DOHH2 (cell line): ENCODE measurements around the gene BRAF.

Source experiments
- H3F3A ChIP-seq: fragments of 200-600 bp; sonication (generic), shearing (Covaris generic); 2 replicates; pipeline ENCODE4 v1.6.0; 2016; ENCODE audit warnings: antibody characterized with exemption, mild to moderate bottlenecking; ENCODE audit not compliant: control insufficient read depth, insufficient read depth
- H3K27ac ChIP-seq: fragments of 200-600 bp; sonication (generic); 2 replicates; pipeline ENCODE4 v1.5.1; 2014; ENCODE audit warnings: low read depth, mild to moderate bottlenecking, low read length, moderate library complexity
- H3K27me3 ChIP-seq: fragments of 200-600 bp; sonication (generic); 2 replicates; pipeline ENCODE4 v1.6.1; 2014; ENCODE audit warnings: mild to moderate bottlenecking, low read length, mixed read lengths; ENCODE audit not compliant: control insufficient read depth
- H3K36me3 ChIP-seq: fragments of 200-600 bp; sonication (generic); 2 replicates; pipeline ENCODE4 v1.6.1; 2014; ENCODE audit warnings: mild to moderate bottlenecking, low read length, moderate library complexity, mixed read lengths; ENCODE audit not compliant: control insufficient read depth
- H3K4me1 ChIP-seq: fragments of 200-600 bp; sonication (generic); 2 replicates; pipeline ENCODE4 v1.6.1; 2014; ENCODE audit warnings: mild to moderate bottlenecking, low read length, mixed read lengths; ENCODE audit not compliant: control insufficient read depth
- H3K4me2 ChIP-seq: fragments of 200-600 bp; sonication (generic); 2 replicates; pipeline ENCODE4 v1.6.0; 2014; ENCODE audit warnings: mild to moderate bottlenecking, low read length, moderate library complexity
- H3K4me3 ChIP-seq: fragments of 200-600 bp; sonication (generic); 2 replicates; pipeline ENCODE4 v1.5.1; 2014; ENCODE audit warnings: mild to moderate bottlenecking, low read length, mixed read lengths
- H3K79me2 ChIP-seq: fragments of 200-600 bp; sonication (generic); 2 replicates; pipeline ENCODE4 v1.6.1; 2014; ENCODE audit warnings: mild to moderate bottlenecking, low read length, mixed read lengths; ENCODE audit not compliant: control insufficient read depth
- H3K9me2 ChIP-seq: fragments of 200-600 bp; sonication (generic); replicated peaks from 2 replicates; pipeline ENCODE4 v1.6.1; 2014; ENCODE audit warnings: mild to moderate bottlenecking, low read length, mixed read lengths; ENCODE audit not compliant: control insufficient read depth
- H3K9me3 ChIP-seq: fragments of 200-600 bp; sonication (generic); 2 replicates; pipeline ENCODE4 v1.6.1; 2014; ENCODE audit warnings: antibody characterized with exemption, low read length, mixed read lengths; ENCODE audit not compliant: control insufficient read depth, insufficient read depth
- H4K20me1 ChIP-seq: fragments of 200-600 bp; sonication (generic); 2 replicates; pipeline ENCODE4 v1.6.0; 2014; ENCODE audit warnings: low read depth, mild to moderate bottlenecking, antibody characterized with exemption, low read length, moderate library complexity; ENCODE audit not compliant: control insufficient read depth, insufficient read depth
- CTCF ChIP-seq: fragments of 200-600 bp; sonication (generic); IDR thresholded peaks from one replicate; pipeline ENCODE4 v1.5.1; 2014; ENCODE audit warnings: antibody characterized with exemption, mild to moderate bottlenecking, low read depth, low read length; ENCODE audit not compliant: poor library complexity, severe bottlenecking
- EZH2phosphoT487 ChIP-seq: fragments of 200-600 bp; sonication (generic); IDR thresholded peaks from 2 replicates; pipeline ENCODE4 v1.6.1; 2017; ENCODE audit warnings: borderline replicate concordance, mild to moderate bottlenecking, antibody characterized with exemption, low read length, moderate library complexity, mixed read lengths

Gene BRAF

GRCh38 chr7:140922741-140923345 lies 1.9 kb downstream of the BRAF start:
- H3K4me3 ChIP-seq: peak overlapping the region; percentile 92
- no peaks in the 10 kb centered on the region for H3K9me3 ChIP-seq
- no peak overlapping the region for H3K27ac ChIP-seq
- H3K9me2 ChIP-seq: no peaks in the 10 kb centered on the region
- TF ChIP-seq EZH2phosphoT487 (no peak), CTCF (no peak)
- peaks cover 11% of the 10 kb centered on the region for H3K36me3 ChIP-seq
- peaks cover 49% of the 10 kb centered on the region for H3K4me1 ChIP-seq
- H4K20me1 ChIP-seq: peaks cover 15% of the 10 kb centered on the region; the same call in 1 of the 2 replicates
- H3F3A ChIP-seq: peaks cover 3% of the 10 kb centered on the region; the same call in 1 of the 2 replicates
- H3K27me3 ChIP-seq: no peaks in the 10 kb centered on the region
- H3K4me2 ChIP-seq: peak overlapping the region; percentile 95
- H3K79me2 ChIP-seq: peaks cover 69% of the 10 kb centered on the region

GRCh38 chr7:140920745-140921144 lies 4.0 kb downstream of the BRAF start:
- TF ChIP-seq CTCF (no peak), EZH2phosphoT487 (no peak)
- Histone ChIP-seq H3K4me2 (peak overlapping the region; percentile 0), H4K20me1 (peaks cover 15% of the 10 kb centered on the region; the same call in 1 of the 2 replicates)

GRCh38 chr7:140918236-140918635 lies 6.5 kb downstream of the BRAF start:
- Histone ChIP-seq H3K9me3 (no peaks in the 10 kb centered on the region), H3K9me2 (no peaks in the 10 kb centered on the region), H3K79me2 (peaks cover 99% of the 10 kb centered on the region), H3K36me3 (peaks cover 4% of the 10 kb centered on the region; the same call in 1 of the 2 replicates), H3K4me1 (peaks cover 59% of the 10 kb centered on the region), H3K4me3 (no peak overlapping the region), H3K27me3 (no peaks in the 10 kb centered on the region), H3K27ac (no peak overlapping the region), H3K4me2 (no peak overlapping the region), H4K20me1 (peaks cover 10% of the 10 kb centered on the region; the same call in 1 of the 2 replicates), H3F3A (no peaks in the 10 kb centered on the region; the same call in 1 of the 2 replicates)
- TF ChIP-seq CTCF (no peak), EZH2phosphoT487 (no peak)

More at GRCh38 chr7:140920745-140921144, 4.0 kb downstream of the BRAF start:
- no peaks in the 10 kb centered on the region for H3K9me3 ChIP-seq
- H3K27ac ChIP-seq: no peak overlapping the region
- peaks cover 3% of the 10 kb centered on the region; the same call in 1 of the 2 replicates for H3F3A ChIP-seq
- peaks cover 68% of the 10 kb centered on the region for H3K4me1 ChIP-seq
- H3K36me3 ChIP-seq: peaks cover 11% of the 10 kb centered on the region
- no peaks in the 10 kb centered on the region for H3K27me3 ChIP-seq
- H3K9me2 ChIP-seq: no peaks in the 10 kb centered on the region
- no peak overlapping the region for H3K4me3 ChIP-seq
- H3K79me2 ChIP-seq: peaks cover 90% of the 10 kb centered on the region
